C1 segment of cervical spinal cord (tissue), 14 donors: ENCODE results near the gene AGPAT3.
"Not testable (repeated sequence)": the region's sequence is repeated elsewhere in the genome, so short reads cannot be mapped to it uniquely, and the experiment has no call there.

ENCODE experiments used
- DNase-seq, 14 donors: peaks; one replicate each; lab custom pipeline; 2025; lab: John Stamatoyannopoulos, UW

AGPAT3 gene

GRCh38 chr21:43882952-43883545 is 18.0 kb downstream of the AGPAT3 start:
- no peak for DNase-seq

GRCh38 chr21:43884012-43884860 is 19.2 kb downstream of the AGPAT3 start:
- DNase-seq, result no peak

GRCh38 chr21:43884861-43885417 is 19.9 kb downstream of the AGPAT3 start:
- DNase-seq, result peak in 1 of 14 donors; percentile 35

GRCh38 chr21:43885721-43886120 is 20.7 kb downstream of the AGPAT3 start:
- DNase-seq, result no peak

GRCh38 chr21:43886565-43886964 is 21.5 kb downstream of the AGPAT3 start:
- no peak for DNase-seq

GRCh38 chr21:43889069-43889468 is 24.0 kb downstream of the AGPAT3 start:
- no peak for DNase-seq

- no peak for DNase-seq
Measured at GRCh38 chr21:43890042-43890441, 25.0 kb downstream of the AGPAT3 start.

GRCh38 chr21:43892334-43892733 is 27.3 kb downstream of the AGPAT3 start:
- DNase-seq, result no peak

GRCh38 chr21:43892984-43893535 is 28.0 kb downstream of the AGPAT3 start:
- DNase-seq, result no peak

GRCh38 chr21:43893536-43894205 is 28.6 kb downstream of the AGPAT3 start:
- DNase-seq, result no peak

- DNase-seq, result no peak
Measured at GRCh38 chr21:43894206-43894577, 29.2 kb downstream of the AGPAT3 start.

- DNase-seq, result no peak
Measured at GRCh38 chr21:43895196-43895595, 30.2 kb downstream of the AGPAT3 start.

GRCh38 chr21:43896696-43897299 is 31.8 kb downstream of the AGPAT3 start:
- DNase-seq, result not testable (repeated sequence)

- DNase-seq, result no peak
Measured at GRCh38 chr21:43899307-43900077, 34.5 kb downstream of the AGPAT3 start.

GRCh38 chr21:43900078-43900385 is 35.0 kb downstream of the AGPAT3 start:
- no peak for DNase-seq

GRCh38 chr21:43900690-43901089 is 35.7 kb downstream of the AGPAT3 start:
- DNase-seq, result no peak

GRCh38 chr21:43902441-43902840 is 37.4 kb downstream of the AGPAT3 start:
- DNase-seq, result peak in 1 of 14 donors; percentile 10

- peak in 1 of 14 donors; percentile 14 for DNase-seq
Measured at GRCh38 chr21:43903451-43904091, 38.5 kb downstream of the AGPAT3 start.

- DNase-seq, result no peak
Measured at GRCh38 chr21:43904331-43904781, 39.3 kb downstream of the AGPAT3 start.

- no peak for DNase-seq
Measured at GRCh38 chr21:43905726-43906455, 40.9 kb downstream of the AGPAT3 start.
